Measurements from ENCODE around the gene DLGAP1.
"Not testable (repeated sequence)": the region's sequence is repeated elsewhere in the genome, so short reads cannot be mapped to it uniquely, and the experiment has no call there.

The DLGAP1 gene

GRCh38 chr18:4292696-4293095, 162.4 kb downstream of the DLGAP1 start:
- H3K4me3 Mint-ChIP-seq = no peak overlapping the region
- no peak for DNase-seq
- no peaks in the 10 kb centered on the region for H3K27me3 Mint-ChIP-seq
- no peaks in the 10 kb centered on the region for H3K36me3 Mint-ChIP-seq
- H3K4me1 Mint-ChIP-seq = no peaks in the 10 kb centered on the region
- H3K27ac Mint-ChIP-seq = no peak overlapping the region
- H3K9me3 Mint-ChIP-seq = no peaks in the 10 kb centered on the region
- ATAC-seq (replicated peaks) = no peak

GRCh38 chr18:4287340-4287739, 167.8 kb downstream of the DLGAP1 start:
- H3K27me3 Mint-ChIP-seq; H3K27ac Mint-ChIP-seq; H3K4me3 Mint-ChIP-seq; ATAC-seq (replicated peaks); H3K4me1 Mint-ChIP-seq; H3K9me3 Mint-ChIP-seq; DNase-seq; H3K36me3 Mint-ChIP-seq: not testable (repeated sequence)

GRCh38 chr18:4286256-4286655, 168.9 kb downstream of the DLGAP1 start:
- Mint-ChIP-seq H3K36me3 (no peaks in the 10 kb centered on the region), H3K4me1 (no peaks in the 10 kb centered on the region), H3K9me3 (peaks cover 2 to 7% of the 10 kb centered on the region in 2 donors)

GRCh38 chr18:4285525-4285924, 169.6 kb downstream of the DLGAP1 start:
- Mint-ChIP-seq H3K27ac (no peak overlapping the region), H3K27me3 (no peaks in the 10 kb centered on the region), H3K9me3 (peaks cover 2 to 7% of the 10 kb centered on the region in 2 donors), H3K36me3 (no peaks in the 10 kb centered on the region), H3K4me1 (no peaks in the 10 kb centered on the region), H3K4me3 (no peak overlapping the region)
- no peak for ATAC-seq (replicated peaks)
- DNase-seq = no peak

More at GRCh38 chr18:4286256-4286655, 168.9 kb downstream of the DLGAP1 start:
- no peak overlapping the region for H3K4me3 Mint-ChIP-seq
- no peaks in the 10 kb centered on the region for H3K27me3 Mint-ChIP-seq
- H3K27ac Mint-ChIP-seq = no peak overlapping the region
- ATAC-seq (replicated peaks) (no peak), DNase-seq (no peak)

GRCh38 chr18:4284528-4284927, 170.6 kb downstream of the DLGAP1 start:
- H3K27me3 Mint-ChIP-seq = no peaks in the 10 kb centered on the region
- ATAC-seq (replicated peaks) = no peak
- no peaks in the 10 kb centered on the region for H3K36me3 Mint-ChIP-seq
- H3K9me3 Mint-ChIP-seq = peaks cover 2 to 7% of the 10 kb centered on the region in 2 donors
- no peak overlapping the region for H3K27ac Mint-ChIP-seq
- DNase-seq = no peak
- no peak overlapping the region for H3K4me3 Mint-ChIP-seq
- no peaks in the 10 kb centered on the region for H3K4me1 Mint-ChIP-seq

GRCh38 chr18:4283746-4284291, 171.3 kb downstream of the DLGAP1 start:
- Mint-ChIP-seq H3K9me3 (peaks cover 2 to 7% of the 10 kb centered on the region in 2 donors), H3K36me3 (no peaks in the 10 kb centered on the region), H3K4me1 (no peaks in the 10 kb centered on the region), H3K4me3 (no peak overlapping the region), H3K27ac (no peak overlapping the region), H3K27me3 (no peaks in the 10 kb centered on the region)
- no peak for ATAC-seq (replicated peaks)
- no peak for DNase-seq

GRCh38 chr18:4282954-4283353, 172.2 kb downstream of the DLGAP1 start:
- H3K4me1 Mint-ChIP-seq = no peaks in the 10 kb centered on the region
- no peak for DNase-seq
- no peak overlapping the region for H3K4me3 Mint-ChIP-seq
- no peaks in the 10 kb centered on the region for H3K27me3 Mint-ChIP-seq
- no peak overlapping the region for H3K27ac Mint-ChIP-seq
- no peaks in the 10 kb centered on the region for H3K36me3 Mint-ChIP-seq
- no peak for ATAC-seq (replicated peaks)
- H3K9me3 Mint-ChIP-seq = peaks cover 2 to 7% of the 10 kb centered on the region in 2 donors

GRCh38 chr18:4276953-4277585, 178.0 kb downstream of the DLGAP1 start:
- Mint-ChIP-seq H3K9me3 (no peaks in the 10 kb centered on the region), H3K27ac (no peak overlapping the region), H3K4me1 (no peaks in the 10 kb centered on the region), H3K36me3 (no peaks in the 10 kb centered on the region), H3K27me3 (no peaks in the 10 kb centered on the region), H3K4me3 (no peak overlapping the region)
- DNase-seq (no peak), ATAC-seq (replicated peaks) (no peak)

- no peaks in the 10 kb centered on the region for H3K4me1 Mint-ChIP-seq
- H3K9me3 Mint-ChIP-seq = no peaks in the 10 kb centered on the region
- ATAC-seq (replicated peaks) = no peak
These were observed 183.2 kb downstream of the DLGAP1 start for GRCh38 chr18:4271952-4272351.

GRCh38 chr18:4270988-4271387, 184.1 kb downstream of the DLGAP1 start:
- no peak for ATAC-seq (replicated peaks)

More at GRCh38 chr18:4271952-4272351, 183.2 kb downstream of the DLGAP1 start:
- Mint-ChIP-seq H3K36me3 (no peaks in the 10 kb centered on the region), H3K4me3 (no peak overlapping the region), H3K27me3 (no peaks in the 10 kb centered on the region), H3K27ac (no peak overlapping the region)
- DNase-seq = no peak

GRCh38 chr18:4270016-4270415, 185.1 kb downstream of the DLGAP1 start:
- no peak for DNase-seq
- no peak overlapping the region for H3K4me3 Mint-ChIP-seq
- no peak overlapping the region for H3K27ac Mint-ChIP-seq
- H3K36me3 Mint-ChIP-seq = no peaks in the 10 kb centered on the region
- no peaks in the 10 kb centered on the region for H3K4me1 Mint-ChIP-seq
- no peaks in the 10 kb centered on the region for H3K27me3 Mint-ChIP-seq
- H3K9me3 Mint-ChIP-seq = peaks cover 0 to 3% of the 10 kb centered on the region in 2 donors
- no peak for ATAC-seq (replicated peaks)

More at GRCh38 chr18:4270988-4271387, 184.1 kb downstream of the DLGAP1 start:
- Mint-ChIP-seq H3K36me3 (no peaks in the 10 kb centered on the region), H3K27me3 (no peaks in the 10 kb centered on the region), H3K9me3 (no peaks in the 10 kb centered on the region), H3K27ac (no peak overlapping the region), H3K4me1 (no peaks in the 10 kb centered on the region), H3K4me3 (no peak overlapping the region)
- DNase-seq = no peak

GRCh38 chr18:4267641-4268040, 187.5 kb downstream of the DLGAP1 start:
- Mint-ChIP-seq H3K27ac (no peak overlapping the region), H3K4me3 (no peak overlapping the region), H3K36me3 (no peaks in the 10 kb centered on the region), H3K9me3 (peaks cover 0 to 3% of the 10 kb centered on the region in 2 donors), H3K4me1 (no peaks in the 10 kb centered on the region), H3K27me3 (no peaks in the 10 kb centered on the region)
- no peak for DNase-seq
- ATAC-seq (replicated peaks) = no peak

- H3K27me3 Mint-ChIP-seq = no peaks in the 10 kb centered on the region
- H3K9me3 Mint-ChIP-seq = peaks cover 0 to 3% of the 10 kb centered on the region in 2 donors
- DNase-seq = no peak
- no peaks in the 10 kb centered on the region for H3K36me3 Mint-ChIP-seq
- no peaks in the 10 kb centered on the region for H3K4me1 Mint-ChIP-seq
- ATAC-seq (replicated peaks) = no peak
- no peak overlapping the region for H3K27ac Mint-ChIP-seq
- no peak overlapping the region for H3K4me3 Mint-ChIP-seq
These were observed 190.7 kb downstream of the DLGAP1 start for GRCh38 chr18:4264347-4264791.

- DNase-seq (no peak), ATAC-seq (replicated peaks) (no peak)
- H3K27ac Mint-ChIP-seq = no peak overlapping the region
- H3K4me1 Mint-ChIP-seq = no peaks in the 10 kb centered on the region
- H3K36me3 Mint-ChIP-seq = no peaks in the 10 kb centered on the region
- no peak overlapping the region for H3K4me3 Mint-ChIP-seq
- peaks cover 0 to 2% of the 10 kb centered on the region in 2 donors for H3K9me3 Mint-ChIP-seq
- no peaks in the 10 kb centered on the region for H3K27me3 Mint-ChIP-seq
These were observed 195.0 kb downstream of the DLGAP1 start for GRCh38 chr18:4260107-4260506.

GRCh38 chr18:4256766-4257417, 198.2 kb downstream of the DLGAP1 start:
- Mint-ChIP-seq H3K4me1 (no peaks in the 10 kb centered on the region), H3K27me3 (no peaks in the 10 kb centered on the region), H3K27ac (no peak overlapping the region), H3K36me3 (no peaks in the 10 kb centered on the region), H3K4me3 (no peak overlapping the region), H3K9me3 (peaks cover 0 to 2% of the 10 kb centered on the region in 2 donors)
- no peak for DNase-seq
- ATAC-seq (replicated peaks) = no peak

Measured in stimulated activated naive B cell treated with anti-CD40 and anti-IgM and Interleukin-4, amounts not matched to agents 10 μg/mL and 1 μg/mL and 100 μg/mL, for 72 hours (primary cell).